HL-60/S4 treated with phorbol 12-myristate 13-acetate at 8.2 ng/mL for 4 days and 3 days (cell line): ENCODE results near the gene GFRA1.

Source experiments
- in situ Hi-C: fragments of 300-500 bp; cut with MboI; formaldehyde crosslinking; loops from 2 replicates; pipeline ENCODE4 v1.15.0; 2022; ENCODE audit warnings: low sequenced_read_pairs

The GFRA1 gene

GRCh38 chr10:116201670-116202430 lies 71.2 kb downstream of the GFRA1 start:
- in situ Hi-C loops = no loop called here

GRCh38 chr10:116201011-116201410 lies 72.0 kb downstream of the GFRA1 start:
- in situ Hi-C loops = no loop called here

GRCh38 chr10:116198676-116199035 lies 74.3 kb downstream of the GFRA1 start:
- in situ Hi-C loops = no loop called here

- in situ Hi-C loops = no loop called here
These were observed 74.9 kb downstream of the GFRA1 start for GRCh38 chr10:116197946-116198675.

- in situ Hi-C loops = no loop called here
These were observed 77.4 kb downstream of the GFRA1 start for GRCh38 chr10:116195583-116195982.

- in situ Hi-C loops = no loop called here
These were observed 78.0 kb downstream of the GFRA1 start for GRCh38 chr10:116195039-116195438.

GRCh38 chr10:116194061-116194460 lies 78.9 kb downstream of the GFRA1 start:
- in situ Hi-C loops = no loop called here

GRCh38 chr10:116190883-116191282 lies 82.1 kb downstream of the GFRA1 start:
- in situ Hi-C loops = no loop called here

GRCh38 chr10:116186273-116186672 lies 86.7 kb downstream of the GFRA1 start:
- in situ Hi-C loops = no loop called here

- in situ Hi-C loops = no loop called here
These were observed 87.7 kb downstream of the GFRA1 start for GRCh38 chr10:116185199-116185867.

GRCh38 chr10:116184512-116184794 lies 88.6 kb downstream of the GFRA1 start:
- in situ Hi-C loops = no loop called here

- in situ Hi-C loops = no loop called here
These were observed 89.1 kb downstream of the GFRA1 start for GRCh38 chr10:116183733-116184511.

- in situ Hi-C loops = no loop called here
These were observed 90.6 kb downstream of the GFRA1 start for GRCh38 chr10:116182426-116182825.

GRCh38 chr10:116178086-116178605 lies 94.9 kb downstream of the GFRA1 start:
- in situ Hi-C loops = no loop called here

- in situ Hi-C loops = no loop called here
These were observed 97.8 kb downstream of the GFRA1 start for GRCh38 chr10:116175231-116175630.

GRCh38 chr10:116171505-116171904 lies 101.5 kb downstream of the GFRA1 start:
- in situ Hi-C loops = no loop called here

GRCh38 chr10:116170815-116171250 lies 102.2 kb downstream of the GFRA1 start:
- in situ Hi-C loops = no loop called here

GRCh38 chr10:116169782-116170445 lies 103.1 kb downstream of the GFRA1 start:
- in situ Hi-C loops = no loop called here

- in situ Hi-C loops = no loop called here
These were observed 104.3 kb downstream of the GFRA1 start for GRCh38 chr10:116168745-116169144.

- in situ Hi-C loops = no loop called here
These were observed 104.7 kb downstream of the GFRA1 start for GRCh38 chr10:116168329-116168728.
